ENCODE measurements around the gene PCDH9. TPM values are rescaled to one million over a fixed set of nuclear protein-coding genes. Genes with fewer than 3 reads are reported as not detected.

Gene PCDH9, protein sequence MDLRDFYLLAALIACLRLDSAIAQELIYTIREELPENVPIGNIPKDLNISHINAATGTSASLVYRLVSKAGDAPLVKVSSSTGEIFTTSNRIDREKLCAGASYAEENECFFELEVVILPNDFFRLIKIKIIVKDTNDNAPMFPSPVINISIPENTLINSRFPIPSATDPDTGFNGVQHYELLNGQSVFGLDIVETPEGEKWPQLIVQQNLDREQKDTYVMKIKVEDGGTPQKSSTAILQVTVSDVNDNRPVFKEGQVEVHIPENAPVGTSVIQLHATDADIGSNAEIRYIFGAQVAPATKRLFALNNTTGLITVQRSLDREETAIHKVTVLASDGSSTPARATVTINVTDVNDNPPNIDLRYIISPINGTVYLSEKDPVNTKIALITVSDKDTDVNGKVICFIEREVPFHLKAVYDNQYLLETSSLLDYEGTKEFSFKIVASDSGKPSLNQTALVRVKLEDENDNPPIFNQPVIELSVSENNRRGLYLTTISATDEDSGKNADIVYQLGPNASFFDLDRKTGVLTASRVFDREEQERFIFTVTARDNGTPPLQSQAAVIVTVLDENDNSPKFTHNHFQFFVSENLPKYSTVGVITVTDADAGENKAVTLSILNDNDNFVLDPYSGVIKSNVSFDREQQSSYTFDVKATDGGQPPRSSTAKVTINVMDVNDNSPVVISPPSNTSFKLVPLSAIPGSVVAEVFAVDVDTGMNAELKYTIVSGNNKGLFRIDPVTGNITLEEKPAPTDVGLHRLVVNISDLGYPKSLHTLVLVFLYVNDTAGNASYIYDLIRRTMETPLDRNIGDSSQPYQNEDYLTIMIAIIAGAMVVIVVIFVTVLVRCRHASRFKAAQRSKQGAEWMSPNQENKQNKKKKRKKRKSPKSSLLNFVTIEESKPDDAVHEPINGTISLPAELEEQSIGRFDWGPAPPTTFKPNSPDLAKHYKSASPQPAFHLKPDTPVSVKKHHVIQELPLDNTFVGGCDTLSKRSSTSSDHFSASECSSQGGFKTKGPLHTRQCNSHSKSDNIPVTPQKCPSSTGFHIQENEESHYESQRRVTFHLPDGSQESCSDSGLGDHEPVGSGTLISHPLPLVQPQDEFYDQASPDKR (N-terminal part only)
- 10 to 100 TPM in 3 of 4 donors, 1 to 10 TPM in 1; 6.0 to 15.7 (median 11.4) TPM for total RNA-seq
- 1 to 10 TPM in 1 of 3 donors, under 1 TPM in 1, not detected in 1; under 0.01 to 1.1 TPM for polyA plus RNA-seq

DNA sequence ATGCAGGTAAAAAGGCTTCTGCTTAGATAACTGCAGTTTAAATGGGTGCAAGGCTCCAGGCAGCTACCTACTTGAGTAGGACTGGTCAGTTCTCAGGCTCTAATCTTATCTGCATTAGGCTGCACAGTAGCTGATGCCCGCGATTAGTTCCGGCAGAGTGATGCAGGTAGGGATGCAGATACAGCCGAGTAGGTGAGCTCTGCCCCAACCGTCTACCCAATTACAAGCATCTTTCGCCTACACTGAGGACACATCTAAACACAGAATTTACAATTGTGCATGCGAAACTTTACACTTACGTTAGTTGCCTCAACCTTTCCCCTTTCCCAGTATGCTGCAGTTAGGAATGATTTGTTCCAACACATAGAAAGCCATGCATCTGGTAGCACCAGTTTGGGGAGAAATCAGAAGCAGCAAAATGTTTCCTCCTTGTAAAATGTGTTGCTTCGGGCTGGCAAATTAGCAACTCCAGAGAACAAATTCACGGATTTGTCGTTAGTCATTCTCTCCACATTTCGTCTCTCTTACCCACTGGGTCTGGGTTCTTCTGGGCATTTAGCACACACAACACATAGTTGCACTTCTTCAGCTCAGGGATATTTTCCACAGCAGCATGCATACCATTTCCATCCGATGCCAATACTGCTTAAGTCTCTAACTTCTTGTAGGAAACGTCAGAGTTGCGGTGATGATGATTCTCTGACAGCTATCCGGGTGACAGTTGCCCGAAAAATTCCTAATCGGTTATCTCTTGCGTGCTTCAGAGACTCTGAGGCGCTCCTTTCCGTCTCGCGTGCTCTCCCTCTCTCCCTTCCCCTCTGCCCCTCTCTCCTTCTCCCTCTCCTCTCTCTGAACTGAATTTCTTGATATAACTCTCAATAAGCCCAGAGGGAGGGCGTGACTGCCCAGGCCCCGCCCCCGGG, at the start of gene PCDH9:
TSS of gene PCDH9 (minus strand) at position 856 of the 923 bp plus-strand sequence. CDS start 1,896 bp downstream, outside the sequence.
- TF ChIP-seq POLR2A (IDR thresholded peaks at IDR 0.05), result peak; percentile 75 to 86
- peak; percentile 86 to 99 (median 88) for TF ChIP-seq POLR2AphosphoS5 (IDR thresholded peaks at IDR 0.05)
- no peak for TF ChIP-seq EP300 (IDR thresholded peaks at IDR 0.05)
- TF ChIP-seq, protein P1, sequence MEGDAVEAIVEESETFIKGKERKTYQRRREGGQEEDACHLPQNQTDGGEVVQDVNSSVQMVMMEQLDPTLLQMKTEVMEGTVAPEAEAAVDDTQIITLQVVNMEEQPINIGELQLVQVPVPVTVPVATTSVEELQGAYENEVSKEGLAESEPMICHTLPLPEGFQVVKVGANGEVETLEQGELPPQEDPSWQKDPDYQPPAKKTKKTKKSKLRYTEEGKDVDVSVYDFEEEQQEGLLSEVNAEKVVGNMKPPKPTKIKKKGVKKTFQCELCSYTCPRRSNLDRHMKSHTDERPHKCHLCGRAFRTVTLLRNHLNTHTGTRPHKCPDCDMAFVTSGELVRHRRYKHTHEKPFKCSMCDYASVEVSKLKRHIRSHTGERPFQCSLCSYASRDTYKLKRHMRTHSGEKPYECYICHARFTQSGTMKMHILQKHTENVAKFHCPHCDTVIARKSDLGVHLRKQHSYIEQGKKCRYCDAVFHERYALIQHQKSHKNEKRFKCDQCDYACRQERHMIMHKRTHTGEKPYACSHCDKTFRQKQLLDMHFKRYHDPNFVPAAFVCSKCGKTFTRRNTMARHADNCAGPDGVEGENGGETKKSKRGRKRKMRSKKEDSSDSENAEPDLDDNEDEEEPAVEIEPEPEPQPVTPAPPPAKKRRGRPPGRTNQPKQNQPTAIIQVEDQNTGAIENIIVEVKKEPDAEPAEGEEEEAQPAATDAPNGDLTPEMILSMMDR (IDR thresholded peaks at IDR 0.05), result no peak
- peak within 1 kb of the TSS; percentile 72 to 89 (median 84) for H3K4me3 ChIP-seq
- WGBS, 2 donors, result 2% methylated on average over 26 of the region's 26 CpGs
- intact Hi-C loops (cut with DNase I), result loop anchor here (5.0 to 10.0 kb wide), 5 partner anchors 155 to 1572 kb away; no protein-coding TSS in a partner anchor
- H3K9me3 ChIP-seq, result no peaks in the 10 kb centered on the region
- DNase-seq, result no peak
- peaks cover 0 to 15% (median 9%) of the 10 kb centered on the region in 4 donors for H3K4me1 ChIP-seq
- H3K27ac ChIP-seq, result peak within 1 kb of the TSS; percentile 87 to 94 (median 89)
- H3K27me3 ChIP-seq, result no peaks in the 10 kb centered on the region
- H3K36me3 ChIP-seq, result no peaks in the 10 kb centered on the region

DNA sequence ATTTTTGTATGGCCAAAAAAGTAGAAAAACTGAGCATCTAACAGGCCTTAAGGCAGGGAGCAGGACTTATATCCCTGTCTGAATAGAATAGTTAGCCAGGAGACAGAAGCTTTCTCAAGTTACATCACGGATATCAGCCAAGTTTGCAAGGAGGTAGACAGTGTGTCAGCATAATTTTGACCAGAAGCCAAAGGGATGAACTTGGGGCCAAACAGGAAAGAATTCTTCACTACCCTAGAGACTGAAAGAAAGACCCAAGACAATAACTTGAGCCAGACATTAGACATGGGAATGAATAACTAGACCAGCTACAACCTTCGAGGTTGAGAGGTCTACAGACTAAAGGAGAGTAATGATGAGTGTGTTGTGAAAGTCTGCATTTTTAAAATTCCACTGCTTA, 48.1 kb upstream of the PCDH9 start:
- H3K27me3 ChIP-seq, result no peaks in the 10 kb centered on the region
- H3K27ac ChIP-seq, result no peak overlapping the region
- no peak for DNase-seq
- H3K36me3 ChIP-seq, result no peaks in the 10 kb centered on the region
- intact Hi-C loops (cut with DNase I), result no loop called here
- no peaks in the 10 kb centered on the region for H3K9me3 ChIP-seq
- no peak overlapping the region for H3K4me3 ChIP-seq
- H3K4me1 ChIP-seq, result no peaks in the 10 kb centered on the region
- 78 to 86% methylated on average over 2 of the region's 2 CpGs for WGBS, 2 donors
- TF ChIP-seq POLR2A (IDR thresholded peaks at IDR 0.05) (no peak), EP300 (IDR thresholded peaks at IDR 0.05) (no peak), POLR2AphosphoS5 (IDR thresholded peaks at IDR 0.05) (no peak)
- TF ChIP-seq, protein P1 (IDR thresholded peaks at IDR 0.05), result no peak

DNA sequence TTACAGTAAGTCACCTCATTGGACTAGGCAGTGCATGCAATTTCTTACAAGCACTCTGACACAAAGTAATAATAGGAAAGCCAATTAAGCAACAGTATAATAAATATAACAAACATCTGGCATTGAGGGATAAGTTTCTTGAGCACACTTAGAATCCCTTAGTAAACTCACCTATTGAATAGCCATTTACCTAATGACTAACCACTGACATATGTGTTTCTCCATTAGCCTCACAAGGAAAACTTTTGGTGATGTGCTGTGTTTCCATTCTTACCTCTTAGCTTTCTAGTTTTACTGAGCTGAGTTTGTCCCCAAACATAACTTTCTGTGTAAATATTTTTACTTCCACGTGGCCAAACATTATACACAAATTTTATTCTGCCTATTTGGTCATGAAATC, 47.4 kb upstream of the PCDH9 start:
- Histone ChIP-seq H3K36me3 (no peaks in the 10 kb centered on the region), H3K4me3 (no peak overlapping the region), H3K4me1 (no peaks in the 10 kb centered on the region), H3K27me3 (no peaks in the 10 kb centered on the region), H3K27ac (no peak overlapping the region), H3K9me3 (no peaks in the 10 kb centered on the region)
- no peak for DNase-seq
- 21 to 53% methylated on average over 1 of the region's 1 CpG for WGBS, 2 donors
- TF ChIP-seq POLR2AphosphoS5 (IDR thresholded peaks at IDR 0.05), result no peak
- TF ChIP-seq POLR2A (IDR thresholded peaks at IDR 0.05), result no peak
- TF ChIP-seq, protein P1 (IDR thresholded peaks at IDR 0.05), result no peak
- TF ChIP-seq EP300 (IDR thresholded peaks at IDR 0.05), result no peak
- intact Hi-C loops (cut with DNase I), result no loop called here
